Transverse colon (tissue), 4 donors: ENCODE data around the gene COMMD4. TPM values are rescaled to one million over a fixed set of nuclear protein-coding genes. Genes with fewer than 3 reads are reported as not detected.

Experiments
- DNase-seq: peaks from one replicate; pipeline ENCODE4 v3.0.0-alpha.2; 2019
- H3K27ac ChIP-seq, 4 donors: fragments of 200-600 bp; sonication (generic); 2 replicates each; pipeline ENCODE4 v1.5.1; 2016 to 2018; ENCODE audit warnings: inconsistent platforms in 4 of 4
- H3K27me3 ChIP-seq: fragments of 200-600 bp; sonication (generic); 2 replicates; pipeline ENCODE4 v1.5.1; 2017; ENCODE audit warnings: inconsistent platforms
- H3K36me3 ChIP-seq, 4 donors: fragments of 200-600 bp; sonication (generic); 2 replicates each; pipeline ENCODE4 v1.5.1; 2017 to 2019; ENCODE audit warnings: inconsistent platforms in 4 of 4
- H3K4me1 ChIP-seq, 4 donors: fragments of 200-600 bp; sonication (generic); 2 replicates each; pipeline ENCODE4 v1.5.1; 2017 to 2020; ENCODE audit warnings: inconsistent platforms in 4 of 4
- H3K4me3 ChIP-seq, 4 donors: fragments of 200-600 bp; sonication (generic); 1 replicate in 1 of 4; 2 replicates in 3 of 4; pipeline versions ENCODE4 v1.5.1 to v1.6.1; 2017 to 2019; ENCODE audit warnings: inconsistent platforms in 4 of 4
- H3K9me3 ChIP-seq, 2 donors: fragments of 200-600 bp; sonication (generic); 2 replicates each; pipeline ENCODE4 v1.5.1; 2017 to 2019; ENCODE audit warnings: inconsistent platforms in 2 of 2
- CTCF ChIP-seq, 5 experiments: fragments of 200-600 bp in 3 of 5; fragments of 450-650 bp in 2 of 5; sonication (generic) in 3 of 5; IDR thresholded peaks; 1 replicate in 2 of 5; 2 replicates in 3 of 5; pipeline ENCODE4 v1.5.1; 2016 to 2017; ENCODE audit warnings: antibody characterized with exemption in 5 of 5, inconsistent platforms in 3 of 5, mild to moderate bottlenecking in 2 of 5, moderate library complexity in 1 of 5
- EP300 ChIP-seq: sonication (generic); formaldehyde crosslinking; IDR thresholded peaks from one replicate; pipeline ENCODE4 v1.6.1; 2017; ENCODE audit warnings: antibody characterized with exemption, low read depth
- POLR2A ChIP-seq: fragments of 450-650 bp; IDR thresholded peaks from one replicate; pipeline ENCODE4 v1.6.1; 2016; ENCODE audit warnings: antibody characterized with exemption, mild to moderate bottlenecking, moderate library complexity
- POLR2AphosphoS5 ChIP-seq, 3 donors: sonication (generic); formaldehyde crosslinking; IDR thresholded peaks; one replicate each; pipeline ENCODE4 v1.6.1; 2016; ENCODE audit warnings: antibody characterized with exemption in 3 of 3
- WGBS, 2 donors: methylation state at CpG; one replicate each; pipeline ENCODE4 v1.1.5; 2018; ENCODE audit warnings: low coverage in 1 of 2; 5-methylcytosine and 5-hydroxymethylcytosine counted together
- in situ Hi-C, 4 donors: fragments of 200-750 bp; cut with MboI; loops; one replicate each; pipeline versions ENCODE4 v1.15.0 to v1.15.1; 2017; ENCODE audit warnings: low sequenced_read_pairs in 3 of 4, low pct_ligation_motif_present in 1 of 4, low pct_unique_long_range_greater_than_20kb in 1 of 4
- intact Hi-C: fragments of 100-400 bp; cut with DNase I; formaldehyde crosslinking; loops from one replicate; pipeline ENCODE4 v1.15.1; 2023; ENCODE audit warnings: low total_unique reads
- total RNA-seq, 4 donors: library from RNA; depleted of rRNA; stranded (reverse); fragments of >200 nt; gene quantifications; one replicate each; pipeline ENCODE4 v1.1.0, GENCODE V29; 2016

COMMD4 gene
- total RNA-seq, 4 donors from 2014 or later, result 33.2 to 97.3 (median 70.3) TPM

GRCh38 chr15:75367913-75368688, 32.2 kb downstream of the COMMD4 start, which contains the start of gene MAN2C1:
TSS of gene MAN2C1 (minus strand) at chr15:75368607. CDS start at chr15:75368583, 24 bp downstream.
- peaks cover 8 to 22% (median 18%) of the 10 kb centered on the region in 4 donors for H3K4me1 ChIP-seq
- 0% methylated on average over 47 of the region's 67 CpGs; no CpG with 5 or more reads in 1 of the 2 donors for WGBS, 2 donors
- in situ Hi-C loops (loop anchor here in 3 of 4 donors (10.0 to 25.0 kb wide), 2 partner anchors 87 to 269 kb away; partner anchors contain the start of genes IMP3 (in 3 of the 3), SNUPN (in 3 of the 3), SNX33 (in 3 of the 3) and SIN3A (in 1 of the 3)), intact Hi-C loops (no loop called here)
- H3K9me3 ChIP-seq, result no peaks in the 10 kb centered on the region
- H3K36me3 ChIP-seq, result peaks cover 0 to 18% (median 7%) of the 10 kb centered on the region in 4 donors
- peak; percentile 99 for DNase-seq
- peak within 1 kb of the TSS; percentile 43 to 86 (median 83) for H3K4me3 ChIP-seq
- H3K27ac ChIP-seq, result peak within 1 kb of the TSS; percentile 94 to 99 (median 99)
- no peaks in the 10 kb centered on the region for H3K27me3 ChIP-seq
- TF ChIP-seq POLR2A, result peak; percentile 98
- TF ChIP-seq CTCF (IDR thresholded peaks at IDR 0.05), result peak in 4 of 5 experiments; percentile 61 to 90 (median 76)
- no peak for TF ChIP-seq EP300
- peak; percentile 92 to 98 (median 97) for TF ChIP-seq POLR2AphosphoS5 (IDR thresholded peaks at IDR 0.05)

- DNase-seq, result peak; percentile 38
- 0 to 2% methylated on average over 3 to 23 of the region's 23 CpGs for WGBS, 2 donors
- Histone ChIP-seq H3K4me3 (peak overlapping the region; percentile 43 to 86 (median 83)), H3K9me3 (no peaks in the 10 kb centered on the region), H3K27me3 (no peaks in the 10 kb centered on the region), H3K4me1 (peaks cover 8 to 22% (median 18%) of the 10 kb centered on the region in 4 donors), H3K36me3 (peaks cover 0 to 21% (median 7%) of the 10 kb centered on the region in 4 donors), H3K27ac (peak overlapping the region; percentile 94 to 99 (median 99))
- intact Hi-C loops, result no loop called here
- in situ Hi-C loops, result loop anchor here in 3 of 4 donors (10.0 to 25.0 kb wide), 2 partner anchors 86 to 269 kb away; partner anchors contain the start of genes IMP3 (in 3 of the 3), SNUPN (in 3 of the 3), SNX33 (in 3 of the 3) and SIN3A (in 1 of the 3)
- TF ChIP-seq EP300 (no peak), POLR2AphosphoS5 (IDR thresholded peaks at IDR 0.05) (no peak), CTCF (IDR thresholded peaks at IDR 0.05) (no peak), POLR2A (no peak)
Measured at GRCh38 chr15:75368689-75369239, 32.9 kb downstream of the COMMD4 start.

- Histone ChIP-seq H3K36me3 (peaks cover 0 to 28% (median 11%) of the 10 kb centered on the region in 4 donors), H3K4me1 (peaks cover 8 to 22% (median 18%) of the 10 kb centered on the region in 4 donors), H3K27me3 (no peaks in the 10 kb centered on the region), H3K27ac (peak overlapping the region; percentile 94 to 99 (median 99)), H3K9me3 (no peaks in the 10 kb centered on the region), H3K4me3 (peak overlapping the region in 1 of 4 donors; percentile 81)
- 88 to 94% methylated on average over 5 to 7 of the region's 7 CpGs for WGBS, 2 donors
- in situ Hi-C loops, result loop anchor here in 3 of 4 donors (10.0 to 25.0 kb wide), 2 partner anchors 85 to 267 kb away; partner anchors contain the start of genes IMP3 (in 3 of the 3), SNUPN (in 3 of the 3), SNX33 (in 3 of the 3) and SIN3A (in 1 of the 3)
- TF ChIP-seq EP300, result no peak
- TF ChIP-seq POLR2A, result no peak
- TF ChIP-seq POLR2AphosphoS5 (IDR thresholded peaks at IDR 0.05), result no peak
- TF ChIP-seq CTCF (IDR thresholded peaks at IDR 0.05), result no peak
- intact Hi-C loops, result no loop called here
- DNase-seq, result no peak
Measured at GRCh38 chr15:75369897-75370581, 34.2 kb downstream of the COMMD4 start.
